Thymus (tissue), 11 donors: ENCODE results near the gene UGT1A4. TPM values are rescaled to one million over a fixed set of nuclear protein-coding genes. Genes with fewer than 3 reads are reported as not detected.

Experiments
- DNase-seq, 9 donors: peaks; one replicate each; pipeline ENCODE4 v3.0.0-alpha.2; 2013; ENCODE audit warnings: low spot score in 9 of 9, low read depth in 6 of 9, missing footprints in 1 of 9
- H3K27ac ChIP-seq, 2 donors: one replicate each; pipeline ENCODE4 v1.5.1; 2013; ENCODE audit warnings: control low read depth in 1 of 2, low read depth in 1 of 2, low read length in 1 of 2, mild to moderate bottlenecking in 1 of 2, moderate library complexity in 1 of 2
- H3K27me3 ChIP-seq, 2 donors: one replicate each; pipeline ENCODE4 v1.5.1; 2013; ENCODE audit warnings: low read length in 1 of 2; ENCODE audit not compliant: control insufficient read depth in 2 of 2, insufficient read depth in 1 of 2
- H3K36me3 ChIP-seq, 2 donors: one replicate each; pipeline ENCODE4 v1.5.1; 2013; ENCODE audit warnings: low read length in 1 of 2, mild to moderate bottlenecking in 1 of 2, moderate library complexity in 1 of 2; ENCODE audit not compliant: control insufficient read depth in 2 of 2, insufficient read depth in 2 of 2
- H3K4me1 ChIP-seq, 2 donors: one replicate each; pipeline ENCODE4 v1.5.1; 2013; ENCODE audit warnings: low read length in 2 of 2; ENCODE audit not compliant: control insufficient read depth in 2 of 2, insufficient read depth in 2 of 2
- H3K4me3 ChIP-seq, 2 donors: one replicate each; pipeline ENCODE4 v1.5.1; 2013; ENCODE audit warnings: low read length in 2 of 2, control low read depth in 1 of 2, mild to moderate bottlenecking in 1 of 2
- H3K9me3 ChIP-seq, 2 donors: one replicate each; pipeline ENCODE4 v1.5.1; 2013; ENCODE audit warnings: low read length in 1 of 2, mild to moderate bottlenecking in 1 of 2; ENCODE audit not compliant: control insufficient read depth in 2 of 2, insufficient read depth in 1 of 2
- WGBS: extraction: QIAGEN DNeasy Blood & Tissue Kit; methylation state at CpG from one replicate; pipeline ENCODE4 v1.1.7; 2013; 5-methylcytosine and 5-hydroxymethylcytosine counted together
- polyA plus RNA-seq: library from polyadenylated mRNA; stranded (reverse); fragments of 200-250 nt; gene quantifications from one replicate; pipeline ENCODE4 v1.2.3, GENCODE V29; 2013
- total RNA-seq: library from RNA; stranded (reverse); fragments of 120-200 nt; gene quantifications from one replicate; pipeline ENCODE4 v1.2.4, GENCODE V29; 2013
- donor health status: healthy.

The UGT1A4 gene
- total and polyA plus RNA-seq, 2 donors = 0.09 to 0.34 TPM

- Histone ChIP-seq H3K4me3 (no peak overlapping the region), H3K27ac (no peak overlapping the region), H3K27me3 (no peaks in the 10 kb centered on the region), H3K36me3 (no peaks in the 10 kb centered on the region), H3K9me3 (no peaks in the 10 kb centered on the region), H3K4me1 (no peaks in the 10 kb centered on the region)
- 91% methylated on average over 7 of the region's 7 CpGs for WGBS
- DNase-seq = no peak
Observed at GRCh38 chr2:233756429-233757081, 38.0 kb downstream of the UGT1A4 start.

GRCh38 chr2:233758141-233758540 lies 39.6 kb downstream of the UGT1A4 start:
- H3K27me3 ChIP-seq = no peaks in the 10 kb centered on the region
- no peak overlapping the region for H3K27ac ChIP-seq
- no peaks in the 10 kb centered on the region for H3K9me3 ChIP-seq
- H3K4me1 ChIP-seq = no peaks in the 10 kb centered on the region
- H3K4me3 ChIP-seq = no peak overlapping the region
- H3K36me3 ChIP-seq = no peaks in the 10 kb centered on the region
- DNase-seq = no peak

DNA sequence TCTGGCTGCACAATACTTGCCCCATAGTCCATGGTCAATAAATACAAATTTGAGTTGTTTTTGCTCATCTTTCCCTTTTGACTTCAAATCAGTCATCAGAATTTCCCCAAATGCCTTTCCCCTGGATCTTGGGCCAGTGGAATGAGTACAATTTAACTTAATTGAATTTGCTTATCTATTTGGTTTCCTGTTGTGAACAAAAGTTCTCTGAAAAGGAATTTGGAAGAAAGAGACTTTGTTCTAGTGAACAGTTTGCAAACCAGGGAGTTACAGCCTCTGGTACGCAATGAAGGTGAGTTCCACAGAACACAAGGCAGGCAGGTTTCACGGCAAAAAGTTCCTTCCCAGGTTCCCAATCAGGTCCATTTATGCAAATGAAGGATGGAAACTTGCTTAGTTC lies 40.3 kb downstream of the UGT1A4 start:
- H3K4me3 ChIP-seq = no peak overlapping the region
- 97% methylated on average over 2 of the region's 2 CpGs for WGBS

DNA sequence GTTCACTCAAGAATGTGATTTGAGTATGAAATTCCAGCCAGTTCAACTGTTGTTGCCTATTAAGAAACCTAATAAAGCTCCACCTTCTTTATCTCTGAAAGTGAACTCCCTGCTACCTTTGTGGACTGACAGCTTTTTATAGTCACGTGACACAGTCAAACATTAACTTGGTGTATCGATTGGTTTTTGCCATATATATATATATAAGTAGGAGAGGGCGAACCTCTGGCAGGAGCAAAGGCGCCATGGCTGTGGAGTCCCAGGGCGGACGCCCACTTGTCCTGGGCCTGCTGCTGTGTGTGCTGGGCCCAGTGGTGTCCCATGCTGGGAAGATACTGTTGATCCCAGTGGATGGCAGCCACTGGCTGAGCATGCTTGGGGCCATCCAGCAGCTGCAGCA lies 41.5 kb downstream of the UGT1A4 start, which contains the start of gene UGT1A1:
TSS of gene UGT1A1 (plus strand) at position 228 of the 400 bp plus-strand sequence. CDS start at position 246, 18 bp downstream.
- 97% methylated on average over 6 of the region's 6 CpGs for WGBS

More for the DNA sequence above, 40.3 kb downstream of the UGT1A4 start:
- Histone ChIP-seq H3K27ac (no peak overlapping the region), H3K36me3 (no peaks in the 10 kb centered on the region), H3K4me1 (no peaks in the 10 kb centered on the region), H3K27me3 (no peaks in the 10 kb centered on the region), H3K9me3 (no peaks in the 10 kb centered on the region)
- DNase-seq = no peak

GRCh38 chr2:233761040-233761769 lies 42.7 kb downstream of the UGT1A4 start:
- no peaks in the 10 kb centered on the region for H3K27me3 ChIP-seq
- H3K4me3 ChIP-seq = no peak overlapping the region
- no peak overlapping the region for H3K27ac ChIP-seq
- H3K4me1 ChIP-seq = no peaks in the 10 kb centered on the region
- 91% methylated on average over 4 of the region's 4 CpGs for WGBS
- H3K9me3 ChIP-seq = no peaks in the 10 kb centered on the region
- no peaks in the 10 kb centered on the region for H3K36me3 ChIP-seq
- no peak for DNase-seq

More for the DNA sequence above, 41.5 kb downstream of the UGT1A4 start, which contains the start of gene UGT1A1:
- Histone ChIP-seq H3K27ac (no peak within 1 kb of the TSS), H3K9me3 (no peaks in the 10 kb centered on the region), H3K4me3 (no peak within 1 kb of the TSS), H3K36me3 (no peaks in the 10 kb centered on the region), H3K27me3 (no peaks in the 10 kb centered on the region), H3K4me1 (no peaks in the 10 kb centered on the region)
- DNase-seq = no peak

DNA sequence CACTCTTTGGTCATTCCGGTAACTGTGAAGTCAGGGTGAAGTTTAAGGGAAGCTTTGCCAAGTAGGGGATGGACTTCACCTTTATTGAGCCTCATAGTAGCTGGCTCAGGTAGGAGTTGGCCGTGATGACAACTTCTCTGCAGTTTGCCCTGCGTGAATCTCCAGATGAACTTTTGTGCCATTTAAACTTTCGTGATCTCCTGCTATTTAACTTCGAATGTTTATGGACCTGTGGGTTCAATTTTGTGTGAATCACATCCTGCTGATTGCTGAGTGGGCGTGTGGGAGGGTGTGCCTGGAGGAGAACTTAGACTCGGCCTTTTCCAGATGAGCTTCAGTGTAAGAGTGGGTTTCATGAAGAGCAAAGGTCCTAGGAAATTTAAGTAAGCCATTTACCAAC lies 45.7 kb downstream of the UGT1A4 start:
- H3K4me3 ChIP-seq = no peak overlapping the region
- no peaks in the 10 kb centered on the region for H3K36me3 ChIP-seq
- no peaks in the 10 kb centered on the region for H3K9me3 ChIP-seq
- H3K27me3 ChIP-seq = no peaks in the 10 kb centered on the region
- no peak overlapping the region for H3K27ac ChIP-seq
- WGBS = 93% methylated on average over 7 of the region's 7 CpGs
- no peak for DNase-seq
- H3K4me1 ChIP-seq = no peaks in the 10 kb centered on the region

GRCh38 chr2:233764761-233765160 lies 46.2 kb downstream of the UGT1A4 start:
- H3K4me3 ChIP-seq = no peak overlapping the region
- WGBS = 77% methylated on average over 3 of the region's 3 CpGs
- no peaks in the 10 kb centered on the region for H3K9me3 ChIP-seq
- no peaks in the 10 kb centered on the region for H3K4me1 ChIP-seq
- DNase-seq = no peak
- H3K36me3 ChIP-seq = no peaks in the 10 kb centered on the region
- H3K27me3 ChIP-seq = no peaks in the 10 kb centered on the region
- no peak overlapping the region for H3K27ac ChIP-seq

GRCh38 chr2:233766416-233766815 lies 47.9 kb downstream of the UGT1A4 start:
- Histone ChIP-seq H3K4me3 (no peak overlapping the region), H3K27me3 (no peaks in the 10 kb centered on the region), H3K36me3 (no peaks in the 10 kb centered on the region), H3K27ac (no peak overlapping the region), H3K4me1 (no peaks in the 10 kb centered on the region), H3K9me3 (no peaks in the 10 kb centered on the region)
- WGBS = 87% methylated on average over 4 of the region's 4 CpGs
- DNase-seq = no peak

DNA sequence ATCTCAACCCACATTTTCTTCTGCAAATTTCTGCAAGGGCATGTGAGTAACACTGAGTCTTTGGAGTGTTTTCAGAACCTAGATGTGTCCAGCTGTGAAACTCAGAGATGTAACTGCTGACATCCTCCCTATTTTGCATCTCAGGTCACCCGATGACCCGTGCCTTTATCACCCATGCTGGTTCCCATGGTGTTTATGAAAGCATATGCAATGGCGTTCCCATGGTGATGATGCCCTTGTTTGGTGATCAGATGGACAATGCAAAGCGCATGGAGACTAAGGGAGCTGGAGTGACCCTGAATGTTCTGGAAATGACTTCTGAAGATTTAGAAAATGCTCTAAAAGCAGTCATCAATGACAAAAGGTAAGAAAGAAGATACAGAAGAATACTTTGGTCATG lies 49.5 kb downstream of the UGT1A4 start:
- no peak overlapping the region for H3K4me3 ChIP-seq
- H3K4me1 ChIP-seq = no peaks in the 10 kb centered on the region
- H3K27ac ChIP-seq = no peak overlapping the region
- no peaks in the 10 kb centered on the region for H3K9me3 ChIP-seq
- no peak for DNase-seq
- no peaks in the 10 kb centered on the region for H3K27me3 ChIP-seq
- 78% methylated on average over 4 of the region's 4 CpGs for WGBS
- H3K36me3 ChIP-seq = no peaks in the 10 kb centered on the region
